OCI-LY7 (cell line): ENCODE results near the gene PYGL. TPM values are rescaled to one million over a fixed set of nuclear protein-coding genes. Genes with fewer than 3 reads are reported as not detected.

Experiments used
- BruUV-seq: library from RNA; stranded (reverse); fragments of 400-500 nt; replicated peaks from 2 replicates; lab custom pipeline; 2021; lab: Mats Ljungman, UMichigan
- CTCF ChIA-PET: fragments of 300-600 bp; sonication (Branson Sonifier 250); formaldehyde crosslinking; loops from one replicate; lab custom pipeline; 2022; ENCODE audit warnings: antibody characterized with exemption; ENCODE audit not compliant: unreplicated experiment; lab: Charles Lee
- POLR2A ChIA-PET: fragments of 300-600 bp; sonication (Branson Sonifier 250); formaldehyde crosslinking; loops from one replicate; lab custom pipeline; 2022; ENCODE audit warnings: antibody characterized with exemption; lab: Charles Lee
- DNase-seq: peaks from one replicate; pipeline ENCODE4 v3.0.0-alpha.2; 2015; ENCODE audit warnings: low spot score
- H2AFZ ChIP-seq: fragments of 200-600 bp; sonication (generic), shearing (Covaris generic); 2 replicates; pipeline ENCODE4 v1.6.1; 2014; ENCODE audit warnings: mild to moderate bottlenecking, antibody characterized with exemption, low read length, moderate library complexity
- H3K27ac ChIP-seq: fragments of 200-600 bp; sonication (generic); 2 replicates; pipeline ENCODE4 v1.5.1; 2014; ENCODE audit warnings: mixed run types, low read depth, mild to moderate bottlenecking, moderate library complexity, low read length, inconsistent platforms; ENCODE audit not compliant: poor library complexity, severe bottlenecking
- H3K36me3 ChIP-seq: fragments of 200-600 bp; sonication (generic); 2 replicates; pipeline ENCODE4 v1.6.1; 2014; ENCODE audit warnings: mild to moderate bottlenecking, antibody characterized with exemption, low read length, moderate library complexity, mixed read lengths; ENCODE audit not compliant: insufficient read depth
- H3K4me1 ChIP-seq: fragments of 200-600 bp; sonication (generic); 2 replicates; pipeline ENCODE4 v1.5.1; 2014; ENCODE audit warnings: mild to moderate bottlenecking, low read length; ENCODE audit not compliant: insufficient read depth, poor library complexity, severe bottlenecking
- H3K4me2 ChIP-seq: fragments of 200-600 bp; sonication (generic); 2 replicates; pipeline ENCODE4 v1.6.1; 2014; ENCODE audit warnings: mild to moderate bottlenecking, low read length
- H3K4me3 ChIP-seq: fragments of 200-600 bp; sonication (generic); 2 replicates; pipeline ENCODE4 v1.5.1; 2014; ENCODE audit warnings: mild to moderate bottlenecking, low read depth, low read length; ENCODE audit not compliant: poor library complexity, severe bottlenecking
- H3K79me2 ChIP-seq: fragments of 200-600 bp; sonication (generic); 2 replicates; pipeline ENCODE4 v1.6.1; 2016; ENCODE audit warnings: low read depth, mild to moderate bottlenecking, low read length, moderate library complexity, mixed read lengths; ENCODE audit not compliant: insufficient read depth
- H3K9me2 ChIP-seq: fragments of 200-600 bp; sonication (generic); 2 replicates; pipeline ENCODE4 v1.6.1; 2016; ENCODE audit warnings: mild to moderate bottlenecking, low read length, mixed read lengths; ENCODE audit not compliant: insufficient read depth
- H3K9me3 ChIP-seq: fragments of 200-600 bp; sonication (generic); 2 replicates; pipeline ENCODE4 v1.6.1; 2014; ENCODE audit warnings: mild to moderate bottlenecking, mixed run types, low read length, mixed read lengths
- H4K20me1 ChIP-seq: fragments of 200-600 bp; sonication (generic); 2 replicates; pipeline ENCODE4 v1.6.1; 2014; ENCODE audit warnings: mild to moderate bottlenecking, antibody characterized with exemption, low read length, moderate library complexity, mixed read lengths; ENCODE audit not compliant: insufficient read depth
- EZH2phosphoT487 ChIP-seq: fragments of 200-600 bp; sonication (generic); IDR thresholded peaks from 2 replicates; pipeline ENCODE4 v1.6.1; 2018; ENCODE audit warnings: low read depth, borderline replicate concordance, mild to moderate bottlenecking, mixed run types, antibody characterized with exemption, low read length, moderate library complexity, mixed read lengths
- intact Hi-C: fragments of 100-400 bp; cut with micrococcal nuclease; formaldehyde crosslinking; loops from one replicate; pipeline ENCODE4 v1.10.0; 2022; ENCODE audit not compliant: unreplicated experiment
- total RNA-seq, 2 experiments: library from RNA; depleted of rRNA in 1 of 2; stranded (reverse); fragments of >200 nt in 1 of 2; shearing (Covaris generic) in 1 of 2; gene quantifications; 2 replicates each; pipeline ENCODE4 v1.2.3, GENCODE V29; 2014 to 2022
- TF ChIP-seq, protein P1 (sequence below): fragments of 200-600 bp; sonication (generic); conservative IDR thresholded peaks from 2 replicates; pipeline ENCODE4 v1.5.1; 2014; ENCODE audit warnings: mild to moderate bottlenecking, antibody characterized with exemption, low read length, moderate library complexity, mixed read lengths

PYGL gene
- total RNA-seq, 2 experiments from 2014 or later = 2.8 to 3.3 TPM

GRCh38 chr14:50948205-50948604 lies 3.9 kb upstream of the PYGL start:
- Histone ChIP-seq H3K4me2 (no peak overlapping the region), H2AFZ (no peak overlapping the region), H4K20me1 (no peaks in the 10 kb centered on the region), H3K27ac (no peak overlapping the region), H3K9me2 (no peaks in the 10 kb centered on the region), H3K4me3 (no peak overlapping the region), H3K4me1 (peaks cover 9% of the 10 kb centered on the region), H3K36me3 (no peaks in the 10 kb centered on the region), H3K9me3 (no peaks in the 10 kb centered on the region), H3K79me2 (no peaks in the 10 kb centered on the region)
- intact Hi-C loops = no loop called here
- DNase-seq = no peak
- ChIA-PET CTCF (no interaction called here), POLR2A (interaction anchor here (0.6 to 0.7 kb wide), 2 partner anchors 28 to 41 kb away, joined by 3 read pairs; no protein-coding TSS in a partner anchor)
- no TSS peak for BruUV-seq
- TF ChIP-seq EZH2phosphoT487 = no peak
- TF ChIP-seq, protein P1, sequence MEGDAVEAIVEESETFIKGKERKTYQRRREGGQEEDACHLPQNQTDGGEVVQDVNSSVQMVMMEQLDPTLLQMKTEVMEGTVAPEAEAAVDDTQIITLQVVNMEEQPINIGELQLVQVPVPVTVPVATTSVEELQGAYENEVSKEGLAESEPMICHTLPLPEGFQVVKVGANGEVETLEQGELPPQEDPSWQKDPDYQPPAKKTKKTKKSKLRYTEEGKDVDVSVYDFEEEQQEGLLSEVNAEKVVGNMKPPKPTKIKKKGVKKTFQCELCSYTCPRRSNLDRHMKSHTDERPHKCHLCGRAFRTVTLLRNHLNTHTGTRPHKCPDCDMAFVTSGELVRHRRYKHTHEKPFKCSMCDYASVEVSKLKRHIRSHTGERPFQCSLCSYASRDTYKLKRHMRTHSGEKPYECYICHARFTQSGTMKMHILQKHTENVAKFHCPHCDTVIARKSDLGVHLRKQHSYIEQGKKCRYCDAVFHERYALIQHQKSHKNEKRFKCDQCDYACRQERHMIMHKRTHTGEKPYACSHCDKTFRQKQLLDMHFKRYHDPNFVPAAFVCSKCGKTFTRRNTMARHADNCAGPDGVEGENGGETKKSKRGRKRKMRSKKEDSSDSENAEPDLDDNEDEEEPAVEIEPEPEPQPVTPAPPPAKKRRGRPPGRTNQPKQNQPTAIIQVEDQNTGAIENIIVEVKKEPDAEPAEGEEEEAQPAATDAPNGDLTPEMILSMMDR = no peak

GRCh38 chr14:50947446-50947845 lies 3.2 kb upstream of the PYGL start:
- H3K9me3 ChIP-seq = no peaks in the 10 kb centered on the region
- no peaks in the 10 kb centered on the region for H3K9me2 ChIP-seq
- H3K4me3 ChIP-seq = no peak overlapping the region
- H4K20me1 ChIP-seq = no peaks in the 10 kb centered on the region
- no peaks in the 10 kb centered on the region for H3K36me3 ChIP-seq
- ChIA-PET CTCF (no interaction called here), POLR2A (interaction anchor here (0.7 kb wide), 2 partner anchors 27 to 620 kb away, joined by 3 read pairs; no protein-coding TSS in a partner anchor)
- peaks cover 9% of the 10 kb centered on the region for H3K4me1 ChIP-seq
- TF ChIP-seq EZH2phosphoT487 = no peak
- TF ChIP-seq, protein P1 = no peak
- DNase-seq = no peak
- no peak overlapping the region for H3K27ac ChIP-seq
- intact Hi-C loops = no loop called here
- no TSS peak for BruUV-seq
- H2AFZ ChIP-seq = no peak overlapping the region; the same call in 1 of the 2 replicates
- no peaks in the 10 kb centered on the region for H3K79me2 ChIP-seq
- no peak overlapping the region for H3K4me2 ChIP-seq

DNA sequence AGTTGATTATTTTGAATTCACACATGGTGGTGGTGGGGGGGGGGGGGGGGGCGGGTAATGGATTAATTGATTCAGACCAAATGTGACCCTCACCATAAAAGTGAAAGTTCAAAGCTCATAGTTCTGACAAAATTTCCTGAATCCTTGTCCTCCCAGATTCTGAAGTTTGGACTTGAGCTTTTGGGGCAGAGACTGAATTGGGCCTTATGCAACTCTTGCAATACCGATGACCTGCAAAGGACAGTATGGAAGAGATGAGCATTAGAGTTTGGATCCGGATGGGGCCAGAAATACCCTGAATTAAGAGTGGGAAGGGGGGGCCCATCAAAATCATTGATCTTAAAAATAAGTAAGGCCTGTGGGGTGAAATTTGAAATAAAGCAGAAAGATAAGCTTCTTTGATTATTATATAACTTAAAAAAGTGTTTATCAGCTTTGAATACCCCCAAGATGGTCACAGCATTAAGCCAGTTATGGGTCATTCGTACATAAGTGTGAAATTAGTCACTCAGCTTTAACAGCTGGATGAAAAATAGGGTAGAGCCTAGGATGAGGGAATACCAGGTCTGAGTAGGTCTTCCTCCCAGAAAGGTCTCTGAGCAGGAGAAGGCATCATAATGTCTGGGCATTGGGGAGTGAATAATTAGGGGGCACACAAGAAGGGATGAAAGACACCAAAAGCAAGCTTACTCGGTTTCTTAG lies 2.1 kb upstream of the PYGL start:
- Histone ChIP-seq H4K20me1 (no peaks in the 10 kb centered on the region), H3K36me3 (no peaks in the 10 kb centered on the region), H3K9me3 (no peaks in the 10 kb centered on the region), H3K4me3 (no peak overlapping the region), H3K27ac (no peak overlapping the region), H3K79me2 (no peaks in the 10 kb centered on the region), H2AFZ (no peak overlapping the region), H3K4me1 (peaks cover 9% of the 10 kb centered on the region), H3K9me2 (no peaks in the 10 kb centered on the region), H3K4me2 (no peak overlapping the region)
- no peak for DNase-seq
- TF ChIP-seq, protein P1 = no peak
- TF ChIP-seq EZH2phosphoT487 = no peak
- intact Hi-C loops = no loop called here
- no TSS peak for BruUV-seq
- ChIA-PET CTCF (no interaction called here), POLR2A (interaction anchor here (0.7 kb wide), 1 partner anchor 21 kb away, joined by 3 read pairs; no protein-coding TSS in a partner anchor)
